Activated T-cell treated with anti-CD3 and anti-CD28 coated beads, Interleukin-2, amount 50 U/mL, for 24 hours (primary cell): ENCODE data around the gene SLC25A13.

Experiments
- DNase-seq: peaks from one replicate; pipeline ENCODE4 v3.0.0-alpha.2; 2020
- H3K27ac Mint-ChIP-seq: 2 replicates; pipeline ENCODE4 v1.8.0; 2020; ENCODE audit warnings: mild to moderate bottlenecking, mixed read lengths
- H3K27me3 Mint-ChIP-seq: 2 replicates; pipeline ENCODE4 v1.8.0; 2020; ENCODE audit warnings: mixed read lengths
- H3K36me3 Mint-ChIP-seq: 2 replicates; pipeline ENCODE4 v1.8.0; 2020; ENCODE audit warnings: low read depth, mixed read lengths
- H3K4me1 Mint-ChIP-seq: 2 replicates; pipeline ENCODE4 v1.8.0; 2020; ENCODE audit warnings: low read depth, mixed read lengths
- H3K4me3 Mint-ChIP-seq: 2 replicates; pipeline ENCODE4 v1.8.0; 2020; ENCODE audit warnings: mild to moderate bottlenecking, moderate library complexity, mixed read lengths
- H3K9me3 Mint-ChIP-seq: 2 replicates; pipeline ENCODE4 v1.8.0; 2020; ENCODE audit warnings: mixed read lengths

The SLC25A13 gene

GRCh38 chr7:96253964-96254363 is 67.9 kb downstream of the SLC25A13 start:
- Mint-ChIP-seq H3K4me3 (no peak overlapping the region), H3K36me3 (peaks cover 32% of the 10 kb centered on the region), H3K27me3 (no peaks in the 10 kb centered on the region), H3K9me3 (peaks cover 15% of the 10 kb centered on the region), H3K4me1 (peaks cover 8% of the 10 kb centered on the region), H3K27ac (no peak overlapping the region)
- no peak for DNase-seq

GRCh38 chr7:96253441-96253840 is 68.5 kb downstream of the SLC25A13 start:
- no peak for DNase-seq
- no peak overlapping the region for H3K27ac Mint-ChIP-seq
- peaks cover 8% of the 10 kb centered on the region for H3K4me1 Mint-ChIP-seq
- peaks cover 28% of the 10 kb centered on the region for H3K36me3 Mint-ChIP-seq
- H3K27me3 Mint-ChIP-seq: no peaks in the 10 kb centered on the region
- no peak overlapping the region for H3K4me3 Mint-ChIP-seq
- peaks cover 15% of the 10 kb centered on the region for H3K9me3 Mint-ChIP-seq

GRCh38 chr7:96250776-96251361 is 71.0 kb downstream of the SLC25A13 start:
- no peak for DNase-seq
- Mint-ChIP-seq H3K9me3 (peaks cover under 1% of the 10 kb centered on the region), H3K36me3 (peaks cover 12% of the 10 kb centered on the region), H3K27ac (no peak overlapping the region), H3K4me3 (no peak overlapping the region), H3K27me3 (no peaks in the 10 kb centered on the region), H3K4me1 (peaks cover 8% of the 10 kb centered on the region)

- no peak for DNase-seq
- H3K9me3 Mint-ChIP-seq: no peaks in the 10 kb centered on the region
- H3K4me3 Mint-ChIP-seq: no peak overlapping the region
- H3K27me3 Mint-ChIP-seq: no peaks in the 10 kb centered on the region
- H3K36me3 Mint-ChIP-seq: peaks cover 14% of the 10 kb centered on the region
- H3K27ac Mint-ChIP-seq: no peak overlapping the region
- peaks cover 15% of the 10 kb centered on the region for H3K4me1 Mint-ChIP-seq
These were observed 73.5 kb downstream of the SLC25A13 start for GRCh38 chr7:96248405-96248804.

GRCh38 chr7:96246919-96247318 is 75.0 kb downstream of the SLC25A13 start:
- H3K9me3 Mint-ChIP-seq: no peaks in the 10 kb centered on the region
- peaks cover 14% of the 10 kb centered on the region for H3K36me3 Mint-ChIP-seq
- H3K4me3 Mint-ChIP-seq: no peak overlapping the region
- peaks cover 21% of the 10 kb centered on the region for H3K4me1 Mint-ChIP-seq
- H3K27me3 Mint-ChIP-seq: no peaks in the 10 kb centered on the region
- no peak for DNase-seq
- H3K27ac Mint-ChIP-seq: no peak overlapping the region

- H3K27ac Mint-ChIP-seq: no peak overlapping the region
- no peaks in the 10 kb centered on the region for H3K9me3 Mint-ChIP-seq
- peaks cover 5% of the 10 kb centered on the region for H3K36me3 Mint-ChIP-seq
- H3K4me1 Mint-ChIP-seq: peaks cover 17% of the 10 kb centered on the region
- no peak for DNase-seq
- no peak overlapping the region for H3K4me3 Mint-ChIP-seq
- H3K27me3 Mint-ChIP-seq: no peaks in the 10 kb centered on the region
These were observed 77.0 kb downstream of the SLC25A13 start for GRCh38 chr7:96244992-96245292.

GRCh38 chr7:96244244-96244991 is 77.5 kb downstream of the SLC25A13 start:
- Mint-ChIP-seq H3K27ac (no peak overlapping the region), H3K9me3 (no peaks in the 10 kb centered on the region), H3K4me1 (peaks cover 17% of the 10 kb centered on the region), H3K36me3 (peaks cover 5% of the 10 kb centered on the region), H3K27me3 (no peaks in the 10 kb centered on the region), H3K4me3 (no peak overlapping the region)
- no peak for DNase-seq

GRCh38 chr7:96243241-96243640 is 78.7 kb downstream of the SLC25A13 start:
- Mint-ChIP-seq H3K27ac (no peak overlapping the region), H3K27me3 (no peaks in the 10 kb centered on the region), H3K4me3 (no peak overlapping the region), H3K4me1 (peaks cover 17% of the 10 kb centered on the region), H3K9me3 (no peaks in the 10 kb centered on the region), H3K36me3 (peaks cover 5% of the 10 kb centered on the region)
- DNase-seq: no peak

- Mint-ChIP-seq H3K27ac (no peak overlapping the region), H3K27me3 (no peaks in the 10 kb centered on the region), H3K4me1 (peaks cover 20% of the 10 kb centered on the region), H3K4me3 (no peak overlapping the region), H3K36me3 (peaks cover 2% of the 10 kb centered on the region), H3K9me3 (no peaks in the 10 kb centered on the region)
- DNase-seq: no peak
These were observed 80.0 kb downstream of the SLC25A13 start for GRCh38 chr7:96241855-96242254.

GRCh38 chr7:96238976-96239766 is 82.7 kb downstream of the SLC25A13 start:
- Mint-ChIP-seq H3K4me1 (peaks cover 29% of the 10 kb centered on the region), H3K36me3 (peaks cover 5% of the 10 kb centered on the region), H3K4me3 (no peak overlapping the region), H3K27ac (no peak overlapping the region), H3K9me3 (no peaks in the 10 kb centered on the region), H3K27me3 (no peaks in the 10 kb centered on the region)
- no peak for DNase-seq

GRCh38 chr7:96238474-96238873 is 83.4 kb downstream of the SLC25A13 start:
- Mint-ChIP-seq H3K36me3 (peaks cover 10% of the 10 kb centered on the region), H3K4me3 (no peak overlapping the region), H3K27me3 (no peaks in the 10 kb centered on the region), H3K9me3 (no peaks in the 10 kb centered on the region), H3K4me1 (peaks cover 26% of the 10 kb centered on the region), H3K27ac (no peak overlapping the region)
- no peak for DNase-seq

GRCh38 chr7:96237040-96237439 is 84.9 kb downstream of the SLC25A13 start:
- Mint-ChIP-seq H3K27ac (no peak overlapping the region), H3K4me3 (no peak overlapping the region), H3K36me3 (peaks cover 19% of the 10 kb centered on the region), H3K4me1 (peaks cover 18% of the 10 kb centered on the region), H3K27me3 (no peaks in the 10 kb centered on the region), H3K9me3 (no peaks in the 10 kb centered on the region)
- no peak for DNase-seq

- H3K4me3 Mint-ChIP-seq: no peak overlapping the region
- H3K4me1 Mint-ChIP-seq: peaks cover 18% of the 10 kb centered on the region
- H3K27me3 Mint-ChIP-seq: no peaks in the 10 kb centered on the region
- no peaks in the 10 kb centered on the region for H3K9me3 Mint-ChIP-seq
- DNase-seq: no peak
- no peak overlapping the region for H3K27ac Mint-ChIP-seq
- H3K36me3 Mint-ChIP-seq: peaks cover 25% of the 10 kb centered on the region
These were observed 85.5 kb downstream of the SLC25A13 start for GRCh38 chr7:96236198-96237039.

- Mint-ChIP-seq H3K4me1 (peaks cover 17% of the 10 kb centered on the region), H3K4me3 (no peak overlapping the region), H3K27ac (no peak overlapping the region), H3K9me3 (no peaks in the 10 kb centered on the region), H3K36me3 (peaks cover 34% of the 10 kb centered on the region), H3K27me3 (no peaks in the 10 kb centered on the region)
- DNase-seq: no peak
These were observed 86.6 kb downstream of the SLC25A13 start for GRCh38 chr7:96235281-96235680.
